Ovary (tissue), 9 donors: Measurements from ENCODE around the gene TCEANC2. TPM values are rescaled to one million over a fixed set of nuclear protein-coding genes. Genes with fewer than 3 reads are reported as not detected.
"Not testable (repeated sequence)": the region's sequence is repeated elsewhere in the genome, so short reads cannot be mapped to it uniquely, and the experiment has no call there.

Experiments
- DNase-seq, 5 donors: peaks; one replicate each; pipeline ENCODE4 v3.0.0-alpha.2; 2019 to 2020
- H3K27ac ChIP-seq, 2 donors: fragments of 200-600 bp; one replicate each; pipeline versions ENCODE4 v1.5.1 to v1.8.0; 2019 to 2022
- H3K27me3 ChIP-seq: fragments of 200-600 bp; one replicate; pipeline ENCODE4 v1.8.0; 2022
- H3K36me3 ChIP-seq: fragments of 200-600 bp; sonication (generic); one replicate; pipeline ENCODE4 v1.5.1; 2019
- H3K4me1 ChIP-seq: one replicate; pipeline ENCODE4 v1.8.1; 2013; ENCODE audit warnings: mild to moderate bottlenecking, moderate library complexity; ENCODE audit not compliant: insufficient read depth
- H3K4me3 ChIP-seq: fragments of 200-600 bp; sonication (generic); one replicate; pipeline ENCODE4 v1.5.1; 2017
- H3K9me3 ChIP-seq, 2 donors: fragments of 200-600 bp in 1 of 2; sonication (generic) in 1 of 2; one replicate each; pipeline versions ENCODE4 v1.5.1 to v1.8.1; 2013 to 2019; ENCODE audit warnings: mild to moderate bottlenecking in 1 of 2, moderate library complexity in 1 of 2
- CTCF ChIP-seq, 3 donors: fragments of 450-650 bp in 2 of 3; fragments of 200-600 bp in 1 of 3; IDR thresholded peaks; one replicate each; pipeline versions ENCODE4 v1.5.1 to v1.8.0; 2016 to 2022; ENCODE audit warnings: antibody characterized with exemption in 3 of 3, mild to moderate bottlenecking in 1 of 3
- EP300 ChIP-seq: sonication (generic); formaldehyde crosslinking; IDR thresholded peaks from one replicate; pipeline ENCODE4 v1.6.1; 2017; ENCODE audit warnings: antibody characterized with exemption
- POLR2A ChIP-seq: fragments of 450-650 bp; IDR thresholded peaks from one replicate; pipeline ENCODE4 v1.6.1; 2017; ENCODE audit warnings: antibody characterized with exemption, mild to moderate bottlenecking, moderate library complexity
- WGBS, 3 donors: extraction: QIAGEN DNeasy Blood & Tissue Kit in 1 of 3; methylation state at CpG; one replicate each; pipeline versions ENCODE4 v1.1.5 to v1.1.7; 2013 to 2017; 5-methylcytosine and 5-hydroxymethylcytosine counted together
- intact Hi-C, 4 donors: fragments of 100-400 bp; cut with DNase I; formaldehyde crosslinking; loops; one replicate each; pipeline versions ENCODE4 v1.11.0 to v1.15.1; 2022 to 2023
- polyA plus RNA-seq, 2 donors: library from polyadenylated mRNA; stranded (reverse); fragments of 200-250 nt in 1 of 2; fragments of 350-450 nt in 1 of 2; fragmentation: Illumina TruSeq in 1 of 2; extraction: RNeasy Lipid Tissue Mini Kit (QIAGEN cat#74804) in 1 of 2; gene quantifications; one replicate each; pipeline ENCODE4 v1.2.3, GENCODE V29; 2013 to 2014
- total RNA-seq, 7 donors: library from RNA; depleted of rRNA in 2 of 7; stranded (reverse); fragments of >200 nt in 2 of 7; fragmentation: NEBNext Ultra II Directional in 3 of 7; extraction: Animal tissue kit (Norgen Biotek cat#: 25700) in 3 of 7; gene quantifications; one replicate each; pipeline versions ENCODE4 v1.1.0 to v1.2.4, GENCODE V29; 2016 to 2023
- donor health status: DM: no; HTN: no; CAD: no; lungs with moderate emphysema.
- donor health status: DM: no; HTN: no; CAD: no.
- donor health status: Bipolar disorder and iron deficiency.
- donor health status: DM: yes; HTN: yes; CAD: no.
- donor health status: DM: no; HTN: no; CAD: no.
- donor health status: DM: yes; HTN: yes; CAD: no.

TCEANC2 gene
- total and polyA plus RNA-seq, 9 donors = 1.8 to 5.2 (median 3.0) TPM

DNA sequence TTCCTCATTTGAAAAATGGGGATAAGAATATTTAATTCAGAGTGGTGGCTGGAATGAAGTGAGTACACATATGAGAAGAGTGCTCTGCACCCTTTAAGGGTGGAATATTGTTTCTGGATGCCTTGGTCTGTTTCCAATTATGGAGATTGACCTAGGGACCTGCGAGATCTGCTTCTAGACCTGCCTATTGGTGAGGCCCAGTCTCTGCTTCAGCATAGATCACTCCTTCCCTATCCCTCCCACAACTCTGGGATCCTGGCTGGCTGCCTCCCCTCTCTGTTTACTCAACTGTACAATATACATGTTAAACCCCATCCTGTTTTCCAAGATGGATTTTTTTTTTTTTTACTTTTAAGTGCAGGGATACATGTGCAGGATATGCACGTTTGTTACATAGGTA lies 29.1 kb upstream of the TCEANC2 start:
- intact Hi-C loops = no loop called here
- H3K36me3 ChIP-seq = no peaks in the 10 kb centered on the region
- TF ChIP-seq POLR2A (no peak), CTCF (IDR thresholded peaks at IDR 0.05) (no peak), EP300 (no peak)
- no peaks in the 10 kb centered on the region for H3K4me1 ChIP-seq
- no peak overlapping the region for H3K4me3 ChIP-seq
- no peaks in the 10 kb centered on the region for H3K9me3 ChIP-seq
- no peak overlapping the region for H3K27ac ChIP-seq
- no peaks in the 10 kb centered on the region for H3K27me3 ChIP-seq
- WGBS, 3 donors = 68 to 75% (median 72%) methylated on average over 2 of the region's 2 CpGs
- DNase-seq = no peak

- DNase-seq = not testable (repeated sequence)
- 89 to 97% (median 93%) methylated on average over 1 of the region's 1 CpG for WGBS, 3 donors
Measured at GRCh38 chr1:54024811-54025210, 28.6 kb upstream of the TCEANC2 start.

GRCh38 chr1:54027848-54028247 lies 25.6 kb upstream of the TCEANC2 start:
- intact Hi-C loops = no loop called here
- WGBS, 3 donors = 80 to 83% (median 83%) methylated on average over 5 of the region's 5 CpGs

More at GRCh38 chr1:54024811-54025210, 28.6 kb upstream of the TCEANC2 start:
- H3K27me3 ChIP-seq, intact Hi-C loops, H3K4me3 ChIP-seq, H3K9me3 ChIP-seq, H3K27ac ChIP-seq, H3K36me3 ChIP-seq, H3K4me1 ChIP-seq: not testable (repeated sequence)

DNA sequence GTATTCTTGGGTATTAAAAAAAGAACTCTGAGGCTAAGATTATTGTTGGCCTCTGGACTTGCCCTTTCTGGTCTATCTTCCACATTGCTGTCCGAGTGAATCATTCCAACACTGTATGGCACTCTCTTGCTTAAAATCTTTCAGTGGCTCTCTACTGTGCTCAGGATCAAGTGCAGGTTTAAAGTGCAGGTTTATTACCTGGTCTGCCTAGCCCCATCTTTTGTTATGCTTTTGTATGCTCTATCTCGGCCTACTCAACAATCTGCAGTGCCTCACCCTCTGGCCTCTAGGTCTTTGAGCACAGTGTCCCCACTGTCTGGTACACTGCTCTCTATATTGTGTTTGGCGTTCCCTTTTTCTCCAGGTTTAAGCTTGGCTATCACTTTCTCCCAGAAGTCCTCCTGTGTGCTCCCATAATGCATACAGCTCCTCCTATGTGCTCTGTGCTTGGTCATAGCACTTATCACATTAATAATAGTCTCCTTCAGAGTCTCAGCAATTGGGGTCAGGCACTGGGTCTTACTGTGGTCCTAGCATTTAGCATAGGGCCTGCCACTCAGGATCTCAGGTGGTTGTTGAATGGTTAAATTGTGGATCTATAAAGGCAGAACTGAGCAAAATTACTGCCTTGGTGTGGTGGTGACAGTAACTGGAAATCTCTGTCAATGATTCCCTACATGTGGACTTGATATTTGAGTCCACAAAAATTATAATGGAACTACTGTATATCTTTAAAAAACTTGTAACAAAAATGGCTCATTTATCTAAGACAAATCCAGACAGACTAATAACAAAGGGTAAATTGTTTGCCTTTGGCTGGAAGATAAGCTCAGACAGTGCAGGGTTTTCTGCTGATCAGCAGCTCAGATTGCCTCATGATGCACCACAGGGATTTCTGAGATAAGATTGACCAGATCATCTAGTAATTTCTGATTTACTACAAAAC lies 24.8 kb upstream of the TCEANC2 start:
- Histone ChIP-seq H3K27ac (no peak overlapping the region), H3K36me3 (no peaks in the 10 kb centered on the region), H3K9me3 (no peaks in the 10 kb centered on the region), H3K27me3 (no peaks in the 10 kb centered on the region), H3K4me3 (no peak overlapping the region), H3K4me1 (no peaks in the 10 kb centered on the region)
- intact Hi-C loops = no loop called here
- 78 to 86% (median 85%) methylated on average over 3 of the region's 3 CpGs for WGBS, 3 donors
- no peak for DNase-seq
- TF ChIP-seq EP300 (no peak), POLR2A (no peak), CTCF (IDR thresholded peaks at IDR 0.05) (no peak)

More at GRCh38 chr1:54027848-54028247, 25.6 kb upstream of the TCEANC2 start:
- DNase-seq = no peak
- H3K27me3 ChIP-seq = no peaks in the 10 kb centered on the region
- H3K9me3 ChIP-seq = no peaks in the 10 kb centered on the region
- TF ChIP-seq EP300 (no peak), POLR2A (no peak), CTCF (IDR thresholded peaks at IDR 0.05) (no peak)
- no peaks in the 10 kb centered on the region for H3K36me3 ChIP-seq
- H3K4me3 ChIP-seq = no peak overlapping the region
- no peaks in the 10 kb centered on the region for H3K4me1 ChIP-seq
- H3K27ac ChIP-seq = no peak overlapping the region

GRCh38 chr1:54037476-54037875 lies 15.9 kb upstream of the TCEANC2 start:
- H3K27ac ChIP-seq = no peak overlapping the region
- intact Hi-C loops = no loop called here
- no peak for TF ChIP-seq CTCF (IDR thresholded peaks at IDR 0.05)
- no peak for TF ChIP-seq EP300
- no peak for TF ChIP-seq POLR2A
- no peaks in the 10 kb centered on the region for H3K36me3 ChIP-seq
- no peaks in the 10 kb centered on the region for H3K27me3 ChIP-seq
- DNase-seq = no peak
- no peak overlapping the region for H3K4me3 ChIP-seq
- no peaks in the 10 kb centered on the region for H3K4me1 ChIP-seq
- no peaks in the 10 kb centered on the region for H3K9me3 ChIP-seq
